ENCODE data around the gene EXOC6.

DNA sequence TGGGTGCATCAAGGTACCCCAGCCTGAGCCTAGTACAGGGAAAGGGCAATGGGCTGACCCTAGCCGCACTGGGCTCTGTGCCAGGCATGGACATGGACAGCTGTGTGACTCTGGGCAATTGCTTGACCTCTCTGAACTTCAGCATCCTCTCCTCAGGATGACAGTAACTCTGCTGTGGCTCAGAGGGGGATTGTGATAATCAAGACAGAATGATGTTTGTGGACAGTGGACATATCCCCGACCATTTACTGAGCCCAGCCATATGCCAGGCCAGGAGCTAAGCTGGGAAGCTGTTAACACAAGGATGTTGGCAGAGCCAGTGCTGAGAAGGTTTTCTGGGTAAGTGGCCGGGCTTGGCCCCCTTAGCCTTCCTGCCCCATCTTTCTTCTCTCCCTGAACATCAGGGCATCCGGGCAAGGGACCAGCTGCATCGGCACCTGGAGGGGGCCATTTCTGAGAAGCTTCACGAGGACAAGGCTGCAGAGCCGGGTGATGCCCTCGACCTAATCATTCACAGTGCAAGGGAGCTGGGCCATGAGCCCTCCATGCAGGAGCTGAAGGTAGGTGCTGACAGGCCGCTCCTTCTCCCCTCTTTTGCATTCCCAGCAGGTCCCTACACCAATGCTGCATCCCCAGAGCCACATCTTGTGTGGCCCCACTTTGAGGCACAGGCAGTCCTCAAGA lies 215.8 kb downstream of the EXOC6 start:
- TF ChIP-seq BACH2 (CRISPR knock-in tag; IDR thresholded peaks at IDR 0.05; ENCODE audit: borderline replicate concordance): no peak
- TF ChIP-seq CSDC2 (CRISPR knock-in tag; IDR thresholded peaks at IDR 0.05): no peak
- no peak for TF ChIP-seq ZFP3 (CRISPR knock-in tag; IDR thresholded peaks at IDR 0.05)
- no peak for TF ChIP-seq TOX (CRISPR knock-in tag; IDR thresholded peaks at IDR 0.05; ENCODE audit: borderline replicate concordance)
- no peak for TF ChIP-seq ESRRG (CRISPR knock-in tag; IDR thresholded peaks at IDR 0.05)
- TF ChIP-seq SNAI2 (CRISPR knock-in tag; IDR thresholded peaks at IDR 0.05): no peak

Measured in SK-N-SH treated with all-trans-retinoic acid at 6 μM for 48 hours (cell line).